IMR-90 (cell line): ENCODE measurements around the gene CEP95. TPM values are rescaled to one million over a fixed set of nuclear protein-coding genes. Genes with fewer than 3 reads are reported as not detected.
A peak's percentile ranks its signal among the peaks of the same experiment; 100 is the strongest.

ENCODE experiments used
- ATAC-seq: fragments of 200-7000 bp; cut with Tn5 transposase; 2 replicates; pipeline ENCODE4 v1.9.1; 2020; ENCODE audit warnings: low read depth, mild to moderate bottlenecking, moderate library complexity
- BruUV-seq: library from RNA; stranded (reverse); fragments of 400-500 nt; replicated peaks from 2 replicates; lab custom pipeline; 2021; lab: Mats Ljungman, UMichigan
- CTCF ChIA-PET: fragments of 300-600 bp; formaldehyde crosslinking; extraction: SDS; loops from one replicate; lab custom pipeline; 2021; ENCODE audit warnings: antibody characterized with exemption; lab: Yijun Ruan, JAX
- POLR2A ChIA-PET: fragments of 300-600 bp; sonication (Branson Sonifier 250); formaldehyde crosslinking; loops from one replicate; lab custom pipeline; 2022; ENCODE audit warnings: antibody characterized with exemption; ENCODE audit not compliant: unreplicated experiment; lab: Charles Lee
- DNase-seq: peaks from one replicate; pipeline ENCODE4 v3.0.0; 2013
- H2AFZ ChIP-seq: replicated peaks from 2 replicates; pipeline ENCODE3; 2013; ENCODE audit warnings: low read length, mild to moderate bottlenecking; ENCODE audit not compliant: poor library complexity
- H2AK5ac ChIP-seq: 2 replicates; pipeline ENCODE4 v1.6.1; 2013; ENCODE audit warnings: low read depth, low read length, inconsistent platforms
- H2AK9ac ChIP-seq: replicated peaks from 2 replicates; pipeline ENCODE3; 2013; ENCODE audit warnings: mild to moderate bottlenecking, low read depth, low read length, moderate library complexity; ENCODE audit not compliant: poor library complexity
- H2BK120ac ChIP-seq: 2 replicates; pipeline ENCODE4 v1.6.1; 2013; ENCODE audit warnings: low read depth, low read length, inconsistent platforms
- H2BK15ac ChIP-seq: 3 replicates; pipeline ENCODE4 v1.6.1; 2013; ENCODE audit warnings: low read depth, low read length, inconsistent platforms
- H2BK20ac ChIP-seq: 2 replicates; pipeline ENCODE4 v1.6.1; 2013; ENCODE audit warnings: low read depth, mild to moderate bottlenecking, inconsistent platforms, low read length, moderate library complexity
- H2BK5ac ChIP-seq: 2 replicates; pipeline ENCODE4 v1.6.1; 2013; ENCODE audit warnings: mild to moderate bottlenecking, low read depth, low read length, inconsistent platforms; ENCODE audit not compliant: poor library complexity, severe bottlenecking
- H3K14ac ChIP-seq: replicated peaks from 2 replicates; pipeline ENCODE4 v1.6.1; 2013; ENCODE audit warnings: low read depth, low read length, inconsistent platforms
- H3K18ac ChIP-seq: 2 replicates; pipeline ENCODE4 v1.6.1; 2013; ENCODE audit warnings: low read depth, low read length, control low read depth
- H3K23ac ChIP-seq: 2 replicates; pipeline ENCODE4 v1.6.1; 2013; ENCODE audit warnings: low read depth, low read length, inconsistent platforms
- H3K27ac ChIP-seq: 2 replicates; pipeline ENCODE4 v1.5.1; 2013; ENCODE audit warnings: mild to moderate bottlenecking, control low read depth, low read length; ENCODE audit not compliant: insufficient read depth
- H3K27me3 ChIP-seq: 2 replicates; pipeline ENCODE4 v1.6.1; 2013; ENCODE audit warnings: low read length; ENCODE audit not compliant: control insufficient read depth, insufficient read depth
- H3K36me3 ChIP-seq: 2 replicates; pipeline ENCODE4 v1.6.1; 2013; ENCODE audit warnings: low read length, mixed read lengths; ENCODE audit not compliant: control insufficient read depth, insufficient read depth
- H3K4ac ChIP-seq: 2 replicates; pipeline ENCODE4 v1.6.1; 2013; ENCODE audit warnings: low read depth, low read length, inconsistent platforms
- H3K4me1 ChIP-seq: 2 replicates; pipeline ENCODE4 v1.6.1; 2013; ENCODE audit warnings: low read length, mixed read lengths; ENCODE audit not compliant: control insufficient read depth, insufficient read depth
- H3K4me2 ChIP-seq: 2 replicates; pipeline ENCODE4 v1.6.1; 2013; ENCODE audit warnings: low read depth, mild to moderate bottlenecking, control low read depth, low read length, moderate library complexity
- H3K4me3 ChIP-seq: 2 replicates; pipeline ENCODE4 v1.5.1; 2013; ENCODE audit warnings: low read depth, mild to moderate bottlenecking, control low read depth, low read length, moderate library complexity; ENCODE audit not compliant: insufficient read depth
- H3K56ac ChIP-seq: 2 replicates; pipeline ENCODE4 v1.6.1; 2013; ENCODE audit warnings: low read length, inconsistent platforms; ENCODE audit not compliant: insufficient read depth; ENCODE audit errors: extremely low read depth
- H3K79me1 ChIP-seq, 2 experiments: 2 replicates each; pipeline ENCODE4 v1.6.1; 2013; ENCODE audit warnings: low read length in 2 of 2, inconsistent platforms in 1 of 2, low read depth in 1 of 2
- H3K9ac ChIP-seq: 2 replicates; pipeline ENCODE4 v1.6.1; 2013; ENCODE audit warnings: low read depth, low read length, control low read depth
- H3K9me1 ChIP-seq: 2 replicates; pipeline ENCODE4 v1.6.1; 2013; ENCODE audit warnings: low read length, inconsistent platforms; ENCODE audit not compliant: insufficient read depth
- H3K9me3 ChIP-seq: 2 replicates; pipeline ENCODE4 v1.6.1; 2013; ENCODE audit warnings: low read length; ENCODE audit not compliant: control insufficient read depth, insufficient read depth
- H4K20me1 ChIP-seq: 2 replicates; pipeline ENCODE4 v1.6.1; 2013; ENCODE audit warnings: low read length, inconsistent platforms; ENCODE audit not compliant: insufficient read depth
- H4K5ac ChIP-seq: 2 replicates; pipeline ENCODE4 v1.6.1; 2013; ENCODE audit warnings: mild to moderate bottlenecking, low read depth, low read length, control low read depth
- H4K8ac ChIP-seq, 2 experiments: 2 replicates each; pipeline ENCODE4 v1.6.1; 2013; ENCODE audit warnings: low read depth in 2 of 2, low read length in 2 of 2, control low read depth in 1 of 2, inconsistent platforms in 1 of 2
- H4K91ac ChIP-seq: 2 replicates; pipeline ENCODE4 v1.6.1; 2013; ENCODE audit warnings: low read depth, low read length, inconsistent platforms; ENCODE audit not compliant: insufficient read depth
- BHLHE40 ChIP-seq: fragments of 150-350 bp; IDR thresholded peaks from 2 replicates; pipeline ENCODE4 v1.6.1; 2016; ENCODE audit warnings: mild to moderate bottlenecking, low read depth, low read length
- CEBPB ChIP-seq: IDR thresholded peaks from 2 replicates; pipeline ENCODE4 v1.6.1; 2012; ENCODE audit warnings: low read depth, low read length, improper control_type of control experiment
- CHD1 ChIP-seq: IDR thresholded peaks from 2 replicates; pipeline ENCODE4 v1.6.1; 2012; ENCODE audit warnings: low read depth, low read length, improper control_type of control experiment
- CTCF ChIP-seq: conservative IDR thresholded peaks from 2 replicates; pipeline ENCODE4 v1.5.1; 2012; ENCODE audit warnings: mild to moderate bottlenecking, low read depth, low read length, improper control_type of control experiment
- FOS ChIP-seq: fragments of 150-350 bp; IDR thresholded peaks from 2 replicates; pipeline ENCODE4 v1.6.1; 2016; ENCODE audit warnings: low read depth, low read length
- MAFK ChIP-seq: IDR thresholded peaks from 2 replicates; pipeline ENCODE4 v1.6.1; 2012; ENCODE audit warnings: low read depth, low read length, improper control_type of control experiment
- MAZ ChIP-seq: IDR thresholded peaks from 2 replicates; pipeline ENCODE4 v1.6.1; 2012; ENCODE audit warnings: low read depth, mild to moderate bottlenecking, low read length, improper control_type of control experiment, moderate library complexity, borderline replicate concordance
- MXI1 ChIP-seq: IDR thresholded peaks from 2 replicates; pipeline ENCODE4 v1.6.1; 2012; ENCODE audit warnings: low read depth, mild to moderate bottlenecking, low read length, moderate library complexity, borderline replicate concordance
- NFE2L2 ChIP-seq: fragments of 150-350 bp; IDR thresholded peaks from 2 replicates; pipeline ENCODE4 v1.6.1; 2016; ENCODE audit warnings: low read depth, mild to moderate bottlenecking, low read length
- POLR2A ChIP-seq: IDR thresholded peaks from 2 replicates; pipeline ENCODE4 v1.6.1; 2012; ENCODE audit warnings: mild to moderate bottlenecking, low read depth, low read length
- RAD21 ChIP-seq: IDR thresholded peaks from 2 replicates; pipeline ENCODE4 v1.6.1; 2012; ENCODE audit warnings: low read length, improper control_type of control experiment
- RFX5 ChIP-seq: IDR thresholded peaks from 2 replicates; pipeline ENCODE4 v1.8.0; 2012; ENCODE audit warnings: low read depth, mild to moderate bottlenecking, low read length, moderate library complexity
- SMC3 ChIP-seq: fragments of 150-350 bp; IDR thresholded peaks from 2 replicates; pipeline ENCODE4 v1.6.1; 2016; ENCODE audit warnings: low read depth, mild to moderate bottlenecking, antibody characterized with exemption, low read length, moderate library complexity
- WGBS, 2 experiments: methylation state at CpG; one replicate each; pipeline versions ENCODE4 v1.1.5 to v1.1.7; 2013; ENCODE audit warnings: missing lambda C conversion rate in 2 of 2; ENCODE audit not compliant: insufficient read length in 1 of 2; ENCODE audit errors: extremely low coverage in 2 of 2; 5-methylcytosine and 5-hydroxymethylcytosine counted together
- dilution Hi-C: fragments of 300-500 bp; cut with HindIII; formaldehyde crosslinking; loops from one replicate; pipeline ENCODE4 v1.14.3; 2018; ENCODE audit warnings: low sequenced_read_pairs; ENCODE audit not compliant: unreplicated experiment
- in situ Hi-C: fragments of 300-500 bp; cut with MboI; formaldehyde crosslinking; loops from 3 replicates; pipeline ENCODE4 v1.14.3; 2019; ENCODE audit warnings: low sequenced_read_pairs, inconsistent platforms, mixed read lengths
- intact Hi-C: fragments of 100-400 bp; cut with micrococcal nuclease; formaldehyde crosslinking; loops from 2 replicates; pipeline ENCODE4 v1.10.0; 2022
- polyA plus RNA-seq, 3 experiments: library from polyadenylated mRNA; depleted of rRNA; stranded (reverse); fragments of >200 nt; gene quantifications; 2 replicates each; pipeline ENCODE4 v1.2.3, GENCODE V29; 2012; ENCODE audit warnings: low replicate concordance in 1 of 3
- total RNA-seq: library from RNA; depleted of rRNA; stranded (reverse); fragments of >200 nt; gene quantifications from 2 replicates; pipeline ENCODE4 v1.2.3, GENCODE V29; 2012
- TF ChIP-seq, protein P1 (sequence below): fragments of 150-350 bp; IDR thresholded peaks from 2 replicates; pipeline ENCODE4 v1.6.1; 2016; ENCODE audit warnings: low read depth, mild to moderate bottlenecking, low read length, moderate library complexity, borderline replicate concordance
- TF ChIP-seq, protein P2 (sequence below): fragments of 150-350 bp; IDR thresholded peaks from 2 replicates; pipeline ENCODE4 v1.6.1; 2017; ENCODE audit warnings: mild to moderate bottlenecking, antibody characterized with exemption, low read length, low read depth

CEP95 gene
- total and polyA plus RNA-seq, 2 of the 4 experiments (the other 2 are of a cell fraction) = 6.1 to 13.6 TPM

DNA sequence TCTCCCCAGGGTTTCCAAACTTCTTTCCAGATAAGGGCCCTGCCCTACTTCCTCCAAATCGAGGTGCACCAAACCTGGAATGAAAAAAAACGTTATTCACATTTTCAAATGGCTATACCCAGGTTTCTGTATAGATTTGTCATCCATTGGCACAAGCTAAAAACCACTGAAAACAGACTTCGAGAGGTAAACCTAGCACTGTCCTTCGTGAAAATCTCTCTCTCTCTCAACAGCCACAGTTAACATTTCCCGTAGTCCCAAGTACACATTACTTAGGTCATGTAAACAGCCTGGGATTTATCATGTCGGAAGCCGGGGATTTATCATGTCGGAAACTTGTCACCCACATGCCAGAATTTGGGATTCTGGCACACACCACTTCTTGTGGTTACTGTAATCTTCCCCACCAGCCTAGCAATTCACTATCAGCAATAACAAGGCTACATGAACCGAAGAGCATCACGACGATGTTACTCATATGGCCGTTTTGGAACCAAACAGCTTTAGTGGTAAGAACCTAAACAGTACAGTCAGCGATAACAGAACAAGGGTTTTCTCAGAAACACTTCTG lies 1.9 kb upstream of the CEP95 start:
- H3K27me3 ChIP-seq = no peaks in the 10 kb centered on the region
- no peak overlapping the region for H2BK15ac ChIP-seq
- ATAC-seq (no peak), DNase-seq (peak; percentile 75)
- no peak overlapping the region for H2BK20ac ChIP-seq
- dilution Hi-C loops (no loop called here), in situ Hi-C loops (no loop called here), intact Hi-C loops (no loop called here)
- POLR2A ChIA-PET = interaction anchor here (0.8 to 1.1 kb wide), 3 partner anchors 8 to 130 kb away, joined by 3 to 7 read pairs (median 3); partner anchors contain the start of gene POLG2
- peaks cover 86% of the 10 kb centered on the region for H4K20me1 ChIP-seq
- H3K4me2 ChIP-seq = peak overlapping the region; percentile 90
- peak overlapping the region; percentile 51 for H2AK5ac ChIP-seq
- no peaks in the 10 kb centered on the region for H3K9me3 ChIP-seq
- peak overlapping the region; percentile 97 for H3K23ac ChIP-seq
- peaks cover 2% of the 10 kb centered on the region; the same call in 1 of the 2 replicates for H3K4me1 ChIP-seq
- peak overlapping the region; percentile 90 for H3K9ac ChIP-seq
- H3K79me1 ChIP-seq = peaks cover 27 to 68% of the 10 kb centered on the region in 2 experiments
- peak overlapping the region; percentile 93 for H3K4me3 ChIP-seq
- BruUV-seq = no TSS peak
- peak overlapping the region; percentile 73 for H2BK5ac ChIP-seq
- H3K18ac ChIP-seq = peak overlapping the region; percentile 45; the same call in 1 of the 2 replicates
- peak overlapping the region; percentile 61 for H3K4ac ChIP-seq
- H3K56ac ChIP-seq = peak overlapping the region; percentile 82
- H2BK120ac ChIP-seq = no peak overlapping the region
- no peak overlapping the region for H2AFZ ChIP-seq
- H4K5ac ChIP-seq = peak overlapping the region; percentile 13; the same call in 1 of the 2 replicates
- 0 out of 2 replicates have a peak overlapping the region, but pooled peaks have one; percentile 7 for H4K91ac ChIP-seq
- CTCF ChIA-PET = interaction anchor here (0.5 kb wide), 1 partner anchor 192 kb away, joined by 4 read pairs; no protein-coding TSS in a partner anchor
- H4K8ac ChIP-seq = no peak overlapping the region
- H3K27ac ChIP-seq = peak overlapping the region; percentile 47
- 0% methylated on average over 6 of the region's 13 CpGs; no CpG with 5 or more reads in 1 of the 2 experiments for WGBS, 2 experiments
- peaks cover 7% of the 10 kb centered on the region for H3K9me1 ChIP-seq
- H3K36me3 ChIP-seq = peaks cover 51% of the 10 kb centered on the region
- H3K14ac ChIP-seq = peak overlapping the region; percentile 89
- H2AK9ac ChIP-seq = peak overlapping the region; percentile 2
- TF ChIP-seq POLR2A = no peak
- TF ChIP-seq CEBPB = no peak
- TF ChIP-seq BHLHE40 = no peak
- no peak for TF ChIP-seq SMC3
- no peak for TF ChIP-seq RFX5
- TF ChIP-seq, protein P1, sequence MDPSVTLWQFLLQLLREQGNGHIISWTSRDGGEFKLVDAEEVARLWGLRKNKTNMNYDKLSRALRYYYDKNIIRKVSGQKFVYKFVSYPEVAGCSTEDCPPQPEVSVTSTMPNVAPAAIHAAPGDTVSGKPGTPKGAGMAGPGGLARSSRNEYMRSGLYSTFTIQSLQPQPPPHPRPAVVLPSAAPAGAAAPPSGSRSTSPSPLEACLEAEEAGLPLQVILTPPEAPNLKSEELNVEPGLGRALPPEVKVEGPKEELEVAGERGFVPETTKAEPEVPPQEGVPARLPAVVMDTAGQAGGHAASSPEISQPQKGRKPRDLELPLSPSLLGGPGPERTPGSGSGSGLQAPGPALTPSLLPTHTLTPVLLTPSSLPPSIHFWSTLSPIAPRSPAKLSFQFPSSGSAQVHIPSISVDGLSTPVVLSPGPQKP = no peak
- TF ChIP-seq CHD1 = 0 out of 2 replicates have a peak, but pooled peaks have one; percentile 89
- no peak for TF ChIP-seq CTCF
- no peak for TF ChIP-seq RAD21
- TF ChIP-seq, protein P2, sequence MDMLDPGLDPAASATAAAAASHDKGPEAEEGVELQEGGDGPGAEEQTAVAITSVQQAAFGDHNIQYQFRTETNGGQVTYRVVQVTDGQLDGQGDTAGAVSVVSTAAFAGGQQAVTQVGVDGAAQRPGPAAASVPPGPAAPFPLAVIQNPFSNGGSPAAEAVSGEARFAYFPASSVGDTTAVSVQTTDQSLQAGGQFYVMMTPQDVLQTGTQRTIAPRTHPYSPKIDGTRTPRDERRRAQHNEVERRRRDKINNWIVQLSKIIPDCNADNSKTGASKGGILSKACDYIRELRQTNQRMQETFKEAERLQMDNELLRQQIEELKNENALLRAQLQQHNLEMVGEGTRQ = no peak
- TF ChIP-seq MAZ = no peak
- TF ChIP-seq MAFK = peak; percentile 64
- no peak for TF ChIP-seq MXI1
- no peak for TF ChIP-seq NFE2L2
- TF ChIP-seq FOS = no peak
